ENCODE results near the gene BCKDK.

The BCKDK gene

GRCh38 chr16:31108035-31108793, at the start of gene BCKDK:
Gene BCKDK, plus strand, starts transcription at chr16:31108386. Its CDS starts 838 bp downstream, at chr16:31109224.
- peak; percentile 90 for DNase-seq

GRCh38 chr16:31061126-31061812, 46.9 kb upstream of the BCKDK start:
- DNase-seq, result no peak

DNA sequence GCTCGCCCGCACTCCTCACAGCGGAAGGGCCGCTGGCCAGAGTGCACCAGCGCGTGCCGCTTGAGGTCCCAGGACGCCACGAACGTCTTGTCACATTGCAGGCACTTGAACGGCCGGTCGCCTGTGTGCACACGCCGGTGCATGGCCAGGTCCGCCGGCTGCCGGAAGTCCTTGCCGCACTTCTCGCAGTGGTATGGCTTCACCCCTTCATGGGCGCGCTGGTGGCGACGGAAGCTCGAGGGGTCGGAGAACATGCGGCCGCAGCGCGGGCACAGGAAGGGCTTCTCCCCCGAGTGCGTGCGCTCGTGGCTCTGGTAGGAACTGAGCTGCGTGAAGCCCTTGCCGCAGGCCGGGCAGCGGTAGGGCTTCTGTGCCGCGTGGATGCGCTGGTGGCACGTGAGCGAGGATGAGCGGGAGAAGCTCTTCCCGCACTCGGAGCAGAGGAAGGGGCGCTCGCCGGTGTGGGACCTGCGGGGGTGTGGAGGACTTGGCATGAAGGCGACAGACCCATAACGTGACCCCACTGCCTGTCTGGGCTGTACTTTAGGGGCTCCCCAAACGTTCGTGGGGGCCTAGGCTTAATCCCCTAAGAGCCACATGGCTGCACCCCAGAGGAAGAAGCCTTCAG, 46.3 kb upstream of the BCKDK start:
- no peak for DNase-seq

- DNase-seq, result no peak
Observed at GRCh38 chr16:31063495-31063842, 44.7 kb upstream of the BCKDK start.

GRCh38 chr16:31063843-31064611, 44.2 kb upstream of the BCKDK start:
- DNase-seq, result no peak

DNA sequence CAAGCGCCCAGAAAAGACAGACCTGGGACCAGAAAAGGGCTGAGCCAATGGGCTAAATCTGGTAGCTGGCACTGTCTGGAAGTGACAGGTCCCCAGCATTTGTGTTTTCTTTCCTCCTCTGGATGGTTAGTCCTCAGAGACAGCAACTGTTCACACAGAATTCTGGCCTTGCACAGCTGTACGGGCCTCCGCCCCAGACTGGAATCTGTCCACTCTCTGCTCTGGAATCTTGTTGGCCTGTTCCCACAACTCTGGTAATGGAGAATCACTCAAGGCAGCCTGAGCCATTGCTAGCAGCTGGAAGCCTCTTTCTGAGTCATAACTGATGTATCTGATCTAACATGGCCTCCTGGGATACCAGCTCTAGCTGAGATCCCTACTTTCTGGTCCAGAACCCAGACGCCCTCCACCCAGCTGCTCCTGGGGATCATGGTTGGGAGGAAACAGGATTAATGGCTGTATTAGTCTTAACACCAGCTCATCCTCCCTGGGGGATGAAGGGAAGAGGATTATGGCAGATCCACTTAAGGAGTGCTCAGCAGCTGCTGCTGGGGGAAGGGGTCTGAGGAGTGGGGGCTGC, 43.2 kb upstream of the BCKDK start:
- DNase-seq, result no peak

DNA sequence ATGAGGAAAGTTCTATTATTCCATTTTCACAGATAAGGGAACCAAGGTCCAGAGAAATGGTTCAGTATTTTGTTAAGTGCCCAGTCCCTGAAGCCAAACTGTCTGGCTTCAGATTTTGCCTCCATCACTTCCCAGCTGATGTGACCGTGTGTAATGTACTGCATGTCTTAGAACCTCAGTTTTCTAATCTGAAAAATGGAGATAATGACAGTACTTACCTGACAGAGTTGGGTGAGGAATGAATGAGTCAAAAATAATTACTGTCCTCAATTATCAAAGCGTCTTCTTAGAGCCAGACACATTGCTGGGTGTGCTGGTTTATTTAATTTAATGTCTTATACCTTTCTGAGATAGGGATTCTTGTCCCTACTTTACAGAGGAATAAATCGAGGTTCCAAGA, 40.8 kb upstream of the BCKDK start:
- no peak for DNase-seq

DNA sequence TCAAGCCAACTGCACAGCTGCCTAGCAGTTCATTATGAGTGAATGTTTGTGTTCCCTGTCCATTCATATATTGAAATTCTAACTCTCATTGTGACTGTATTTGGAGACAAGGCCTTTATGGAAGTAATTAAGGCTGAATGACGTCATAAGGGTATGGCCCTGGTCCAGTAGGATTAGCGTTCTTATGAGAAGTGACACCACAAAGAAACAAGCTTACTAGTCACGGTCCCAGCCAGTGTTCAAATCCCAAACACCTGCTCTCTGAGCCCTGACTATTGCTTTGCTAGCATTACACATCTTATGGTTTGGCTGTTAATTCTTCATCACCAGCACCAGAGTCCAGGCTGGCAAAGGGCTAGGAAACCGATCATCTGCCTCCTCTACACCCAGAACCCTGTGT, 36.3 kb upstream of the BCKDK start:
- DNase-seq, result no peak

DNA sequence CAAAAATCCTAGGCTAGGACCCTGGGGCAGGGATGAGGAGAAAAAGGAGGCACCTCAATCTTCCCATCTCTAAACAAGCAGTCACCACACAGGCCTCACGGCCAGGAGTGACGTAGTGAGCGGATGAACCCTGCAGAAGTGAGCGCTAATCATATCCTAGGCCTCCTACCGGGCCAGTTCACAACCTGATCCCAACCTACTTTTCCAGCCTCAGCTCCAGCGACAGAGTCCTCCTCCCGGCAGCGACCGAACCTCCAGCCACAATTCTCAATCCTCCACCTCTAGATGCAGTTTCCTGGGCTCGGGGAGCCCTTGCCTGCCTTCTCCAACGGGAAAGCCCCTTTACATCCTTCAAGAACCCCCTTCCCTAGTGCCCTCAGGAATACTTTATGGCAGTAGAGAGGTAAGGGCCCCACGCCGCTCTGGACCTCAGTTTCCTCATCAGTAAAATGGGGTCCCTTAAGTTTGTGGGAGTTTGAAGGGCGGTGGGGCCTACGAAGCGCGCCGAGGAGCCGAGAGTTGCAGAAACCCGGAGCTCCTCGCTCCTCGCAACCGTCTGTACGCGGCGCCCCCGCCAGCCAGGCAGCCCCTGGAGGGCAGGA, 35.5 kb upstream of the BCKDK start:
- peak; percentile 62 for DNase-seq

DNA sequence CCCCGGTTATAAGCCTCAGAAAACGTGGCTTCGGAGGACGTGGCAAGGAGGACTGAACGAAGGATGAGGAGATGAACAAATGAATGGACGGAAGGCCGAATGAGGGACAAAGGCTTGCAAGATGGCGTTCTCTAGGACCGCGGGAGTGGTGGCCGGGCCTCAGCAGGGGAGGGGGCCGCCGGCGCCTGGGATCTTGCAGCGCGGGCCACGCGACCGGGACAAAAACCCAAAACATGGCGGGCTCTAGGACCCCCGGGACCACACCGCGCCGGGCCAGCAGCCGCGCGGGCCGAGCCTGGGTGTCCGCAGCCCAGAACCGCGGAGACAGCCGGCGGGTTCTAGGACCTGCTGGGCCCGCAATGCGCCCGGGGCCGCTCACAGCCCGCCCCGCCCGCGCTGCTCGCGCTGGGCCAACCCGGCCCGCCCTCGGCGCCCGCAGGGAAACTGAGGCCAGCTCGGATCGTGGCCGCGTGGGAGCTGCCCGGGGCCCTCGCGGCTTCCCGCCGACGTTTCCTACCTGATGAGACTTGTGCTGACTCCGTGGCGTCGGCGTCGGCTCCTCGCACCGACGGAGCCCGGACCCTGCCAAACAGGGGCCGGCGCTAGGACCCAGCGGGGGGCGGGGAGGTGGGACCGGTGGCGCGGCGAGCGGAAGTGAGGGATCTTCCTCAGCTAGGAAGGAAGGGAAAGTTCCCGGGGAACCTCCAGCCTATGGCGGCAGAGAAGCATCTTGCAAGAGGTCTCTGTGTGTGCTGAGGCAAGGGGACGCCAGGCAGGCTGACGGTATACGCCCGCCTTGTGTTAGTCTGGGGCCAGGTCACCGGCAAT, 34.8 kb upstream of the BCKDK start:
- DNase-seq, result peak; percentile 96

GRCh38 chr16:31073970-31074813, 34.0 kb upstream of the BCKDK start, which contains the start of the genes ZNF646 and ZNF668:
Gene ZNF646, plus strand, starts transcription at chr16:31074422. Its CDS starts 1,903 bp downstream, at chr16:31076325.
Gene ZNF668, minus strand, starts transcription at chr16:31074240. Its CDS starts 9,781 bp downstream, at chr16:31064459.
- DNase-seq, result peak; percentile 100

DNA sequence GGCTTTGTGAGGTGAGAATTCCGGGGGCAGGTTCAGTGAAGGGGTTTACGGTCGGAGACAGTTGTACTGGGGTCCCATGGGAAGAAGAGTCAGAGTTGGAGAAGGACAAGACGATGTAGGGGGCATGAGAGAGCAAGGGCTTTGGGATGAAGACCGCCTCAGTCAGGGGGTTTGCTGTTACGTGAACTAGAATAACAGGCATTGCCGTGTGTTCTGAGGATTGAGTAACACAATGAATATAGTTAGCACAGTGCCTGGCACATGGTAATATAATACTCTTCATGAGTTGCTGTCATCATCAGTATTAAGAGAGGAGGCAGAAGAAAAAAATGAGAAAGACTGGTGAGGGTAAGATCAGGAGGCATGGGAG, 33.4 kb upstream of the BCKDK start:
- no peak for DNase-seq

GRCh38 chr16:31076319-31076718, 31.9 kb upstream of the BCKDK start:
- DNase-seq, result no peak

- DNase-seq, result no peak
Observed at GRCh38 chr16:31077024-31077423, 31.2 kb upstream of the BCKDK start.

- peak; percentile 92 for DNase-seq
Observed at GRCh38 chr16:31077592-31078396, 30.4 kb upstream of the BCKDK start.

- no peak for DNase-seq
Observed at GRCh38 chr16:31078597-31079341, 29.4 kb upstream of the BCKDK start.

GRCh38 chr16:31079342-31079944, 28.7 kb upstream of the BCKDK start:
- peak; percentile 32 for DNase-seq

GRCh38 chr16:31080035-31080629, 28.1 kb upstream of the BCKDK start:
- DNase-seq, result no peak

All from hematopoietic multipotent progenitor cell treated with erythropoietin and hydrocortisone succinate and interleukin-3 and kit ligand, for 4 days (in vitro differentiated cells).